NCI-H526 (cell line): ENCODE data around the gene PDZRN4.
"Not testable (repeated sequence)": the region's sequence is repeated elsewhere in the genome, so short reads cannot be mapped to it uniquely, and the experiment has no call there.

Experiments
- DNase-seq, 2 experiments: peaks; one replicate each; lab custom pipeline; 2025; lab: John Stamatoyannopoulos, UW

Gene PDZRN4

GRCh38 chr12:41188058-41188840 lies at the start of gene PDZRN4:
Gene PDZRN4, plus strand, starts transcription at chr12:41188320.
- peak in 1 of 2 experiments; percentile 19 for DNase-seq

- DNase-seq = no peak
These were observed 48.0 kb upstream of the PDZRN4 start for GRCh38 chr12:41140117-41140516.

- no peak for DNase-seq
These were observed 47.0 kb upstream of the PDZRN4 start for GRCh38 chr12:41141104-41141503.

- peak in 1 of 2 experiments; percentile 26 for DNase-seq
These were observed 45.7 kb upstream of the PDZRN4 start for GRCh38 chr12:41142376-41142775.

- DNase-seq = no peak
These were observed 36.3 kb upstream of the PDZRN4 start for GRCh38 chr12:41151793-41152192.

GRCh38 chr12:41162461-41162860 lies 25.7 kb upstream of the PDZRN4 start:
- DNase-seq = no peak

- no peak for DNase-seq
These were observed 20.4 kb upstream of the PDZRN4 start for GRCh38 chr12:41167701-41168100.

GRCh38 chr12:41174602-41175001 lies 13.5 kb upstream of the PDZRN4 start:
- no peak for DNase-seq

- DNase-seq = not testable (repeated sequence)
These were observed 8.6 kb upstream of the PDZRN4 start for GRCh38 chr12:41179507-41179906.

- no peak for DNase-seq
These were observed 3.3 kb upstream of the PDZRN4 start for GRCh38 chr12:41184864-41185263.

- DNase-seq = no peak
These were observed 2.1 kb upstream of the PDZRN4 start for GRCh38 chr12:41186026-41186425.

GRCh38 chr12:41188841-41189394 lies 798 bp downstream of the PDZRN4 start:
- no peak for DNase-seq

GRCh38 chr12:41189395-41190251 lies 1.5 kb downstream of the PDZRN4 start:
- DNase-seq = no peak

- DNase-seq = peak in 1 of 2 experiments; percentile 22
These were observed 2.2 kb downstream of the PDZRN4 start for GRCh38 chr12:41190338-41190737.

- not testable (repeated sequence) for DNase-seq
These were observed 3.4 kb downstream of the PDZRN4 start for GRCh38 chr12:41191549-41191948.

GRCh38 chr12:41193311-41193710 lies 5.2 kb downstream of the PDZRN4 start:
- DNase-seq = no peak

- DNase-seq = no peak
These were observed 13.9 kb downstream of the PDZRN4 start for GRCh38 chr12:41202051-41202450.

GRCh38 chr12:41205070-41205709 lies 17.1 kb downstream of the PDZRN4 start:
- DNase-seq = no peak

GRCh38 chr12:41206298-41206697 lies 18.2 kb downstream of the PDZRN4 start:
- DNase-seq = no peak

- no peak for DNase-seq
These were observed 23.3 kb downstream of the PDZRN4 start for GRCh38 chr12:41211448-41211847.

- DNase-seq = no peak
These were observed 24.5 kb downstream of the PDZRN4 start for GRCh38 chr12:41212625-41213024.

GRCh38 chr12:41213107-41213506 lies 25.0 kb downstream of the PDZRN4 start:
- DNase-seq = no peak
